Measurements from ENCODE around the gene CS. TPM values are rescaled to one million over a fixed set of nuclear protein-coding genes. Genes with fewer than 3 reads are reported as not detected.

The CS gene
- total RNA-seq, 1 experiment from 2014 or later, result 250 TPM

- Histone ChIP-seq H3T11ph (ENCODE audit: low read length) (no peak overlapping the region), H3K79me2 (ENCODE audit: insufficient read depth, low read length) (peaks cover 15% of the 10 kb centered on the region; the same call in 1 of the 2 replicates), H4K5ac (ENCODE audit: insufficient read length, low read depth, low read length) (no peak overlapping the region), H3K9me3 (ENCODE audit: control insufficient read depth, low read depth, low read length) (no peaks in the 10 kb centered on the region), H2BK12ac (ENCODE audit: insufficient read length, low read depth, low read length) (no peak overlapping the region), H4K8ac (replicated peaks; ENCODE audit: insufficient read length, low read depth, low read length) (no peak overlapping the region), H3K56ac (ENCODE audit: insufficient read length, low read depth, low read length) (no peak overlapping the region), H3K79me1 (ENCODE audit: insufficient read depth, low read depth, low read length, poor library complexity, severe bottlenecking) (peaks cover 15% of the 10 kb centered on the region), H4K91ac (ENCODE audit: insufficient read length, low read depth, low read length) (no peak overlapping the region), H3K23ac (ENCODE audit: insufficient read length, low read depth, low read length) (no peak overlapping the region), H2BK20ac (ENCODE audit: low read depth, low read length, poor library complexity, severe bottlenecking) (no peak overlapping the region), H4K20me1 (ENCODE audit: control insufficient read depth, insufficient read depth, insufficient read length) (no peaks in the 10 kb centered on the region), H3K23me2 (ENCODE audit: insufficient read length, low read depth, low read length, poor library complexity, severe bottlenecking) (peaks cover 11% of the 10 kb centered on the region), H2BK15ac (ENCODE audit: low read depth, low read length) (no peak overlapping the region; the same call in 1 of the 2 replicates), H2AK5ac (ENCODE audit: insufficient read length, low read length) (no peak overlapping the region), H2BK5ac (ENCODE audit: insufficient read length, low read length) (no peak overlapping the region), H3K9ac (ENCODE audit: extremely low read depth, insufficient read length, low read length) (peak overlapping the region; percentile 87), H3K18ac (ENCODE audit: insufficient read length, low read depth, low read length) (peak overlapping the region; percentile 21), H3K14ac (ENCODE audit: insufficient read depth, low read length) (peak overlapping the region; percentile 45), H2BK120ac (ENCODE audit: low read depth, low read length, poor library complexity, severe bottlenecking) (no peak overlapping the region), H3K27me3 (ENCODE audit: insufficient read depth, low read length) (no peaks in the 10 kb centered on the region), H3K27ac (ENCODE audit: insufficient read length, low read depth, low read length) (no peak overlapping the region), H3K4me2 (ENCODE audit: insufficient read depth, insufficient read length, low read length) (peak overlapping the region; percentile 96), H3K4me1 (ENCODE audit: insufficient read depth, low read length) (no peaks in the 10 kb centered on the region; the same call in 1 of the 2 replicates), H2AFZ (ENCODE audit: low read length) (no peak overlapping the region), H3K4ac (ENCODE audit: low read depth, low read length) (no peak overlapping the region)
- Mint-ChIP-seq H3K27me3 (ENCODE audit: low read depth) (no peaks in the 10 kb centered on the region), H3K4me3 (peak overlapping the region; percentile 95 to 96), H3K9me3 (no peaks in the 10 kb centered on the region), H3K27ac (peak overlapping the region in 1 of 3 experiments; percentile 94; a peak in 4 of 7 replicates), H3K4me1 (peaks cover 15 to 19% of the 10 kb centered on the region in 2 experiments), H3K36me3 (ENCODE audit: insufficient read depth in 1 of 3, low read depth in 3 of 3) (peaks cover 6 to 39% (median 18%) of the 10 kb centered on the region in 3 experiments)
- TF ChIP-seq, protein P1, sequence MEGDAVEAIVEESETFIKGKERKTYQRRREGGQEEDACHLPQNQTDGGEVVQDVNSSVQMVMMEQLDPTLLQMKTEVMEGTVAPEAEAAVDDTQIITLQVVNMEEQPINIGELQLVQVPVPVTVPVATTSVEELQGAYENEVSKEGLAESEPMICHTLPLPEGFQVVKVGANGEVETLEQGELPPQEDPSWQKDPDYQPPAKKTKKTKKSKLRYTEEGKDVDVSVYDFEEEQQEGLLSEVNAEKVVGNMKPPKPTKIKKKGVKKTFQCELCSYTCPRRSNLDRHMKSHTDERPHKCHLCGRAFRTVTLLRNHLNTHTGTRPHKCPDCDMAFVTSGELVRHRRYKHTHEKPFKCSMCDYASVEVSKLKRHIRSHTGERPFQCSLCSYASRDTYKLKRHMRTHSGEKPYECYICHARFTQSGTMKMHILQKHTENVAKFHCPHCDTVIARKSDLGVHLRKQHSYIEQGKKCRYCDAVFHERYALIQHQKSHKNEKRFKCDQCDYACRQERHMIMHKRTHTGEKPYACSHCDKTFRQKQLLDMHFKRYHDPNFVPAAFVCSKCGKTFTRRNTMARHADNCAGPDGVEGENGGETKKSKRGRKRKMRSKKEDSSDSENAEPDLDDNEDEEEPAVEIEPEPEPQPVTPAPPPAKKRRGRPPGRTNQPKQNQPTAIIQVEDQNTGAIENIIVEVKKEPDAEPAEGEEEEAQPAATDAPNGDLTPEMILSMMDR (conservative IDR thresholded peaks at IDR 0.05), result no peak
- no peak for DNase-seq
- no CpG with 5 or more reads among the region's 10 CpGs for WGBS (ENCODE audit: extremely low coverage, insufficient read length, low lambda C conversion rate)
Measured at GRCh38 chr12:56299308-56299852, 750 bp downstream of the CS start.

Measured in H9 (cell line).